Germinal center (tissue), 1 donor: ENCODE measurements around the gene IFNA6.
"Not testable (repeated sequence)": the region's sequence is repeated elsewhere in the genome, so short reads cannot be mapped to it uniquely, and the experiment has no call there.

ENCODE experiments used
- DNase-seq: peaks from one replicate; pipeline ENCODE4 v3.0.0; 2012; ENCODE audit warnings: mixed read lengths, low spot score

Gene IFNA6

GRCh38 chr9:21350787-21351186, at the start of gene IFNA6:
IFNA6 (minus strand) TSS chr9:21350887; CDS start chr9:21350887, 0 bp downstream.
- DNase-seq: no peak

- no peak for DNase-seq
These were observed 49.3 kb upstream of the IFNA6 start for GRCh38 chr9:21399956-21400355.

- DNase-seq: no peak
These were observed 48.3 kb upstream of the IFNA6 start for GRCh38 chr9:21398955-21399489.

- DNase-seq: no peak
These were observed 45.4 kb upstream of the IFNA6 start for GRCh38 chr9:21395778-21396717.

GRCh38 chr9:21392270-21392669, 41.6 kb upstream of the IFNA6 start:
- peak; percentile 26 for DNase-seq

GRCh38 chr9:21385131-21385670, 34.5 kb upstream of the IFNA6 start, which contains the start of gene IFNA2:
IFNA2 (minus strand) TSS chr9:21385398; CDS start chr9:21385329, 69 bp downstream.
- no peak for DNase-seq

GRCh38 chr9:21383627-21384026, 32.9 kb upstream of the IFNA6 start:
- DNase-seq: no peak

- peak; percentile 45 for DNase-seq
These were observed 31.0 kb upstream of the IFNA6 start for GRCh38 chr9:21381448-21382339.

- DNase-seq: not testable (repeated sequence)
These were observed 20.8 kb upstream of the IFNA6 start for GRCh38 chr9:21371467-21371866.

GRCh38 chr9:21367957-21368356, 17.3 kb upstream of the IFNA6 start, which contains the start of gene IFNA13:
IFNA13 (minus strand) TSS chr9:21368057; CDS start chr9:21368010, 47 bp downstream.
- DNase-seq: no peak

GRCh38 chr9:21367169-21367568, 16.5 kb upstream of the IFNA6 start:
- not testable (repeated sequence) for DNase-seq

- no peak for DNase-seq
These were observed 11.6 kb upstream of the IFNA6 start for GRCh38 chr9:21362287-21362686.

GRCh38 chr9:21357479-21358460, 7.1 kb upstream of the IFNA6 start:
- DNase-seq: no peak

- no peak for DNase-seq
These were observed 2.2 kb downstream of the IFNA6 start for GRCh38 chr9:21348430-21348970.

- DNase-seq: no peak
These were observed 10.0 kb downstream of the IFNA6 start for GRCh38 chr9:21340735-21341134.

GRCh38 chr9:21336457-21336856, 14.2 kb downstream of the IFNA6 start:
- no peak for DNase-seq

- peak; percentile 85 for DNase-seq
These were observed 15.7 kb downstream of the IFNA6 start, which contains the start of gene KLHL9 for GRCh38 chr9:21334701-21335632. KLHL9 (minus strand) TSS chr9:21335404; CDS start chr9:21334859, 545 bp downstream.

- DNase-seq: no peak
These were observed 17.5 kb downstream of the IFNA6 start for GRCh38 chr9:21333226-21333625.
